Left ventricle myocardium inferior (tissue), 1 donor: ENCODE measurements around the gene GTF3A. TPM values are rescaled to one million over a fixed set of nuclear protein-coding genes. Genes with fewer than 3 reads are reported as not detected.
A peak's percentile ranks its signal among the peaks of the same experiment; 100 is the strongest.

Experiments used
- DNase-seq: peaks from one replicate; pipeline ENCODE4 v3.0.0-alpha.2; 2020
- H3K27ac ChIP-seq: fragments of 200-600 bp; replicated peaks from 2 replicates; pipeline ENCODE4 v1.8.0; 2021
- H3K27me3 ChIP-seq: fragments of 200-600 bp; 2 replicates; pipeline ENCODE4 v1.8.0; 2021; ENCODE audit warnings: low read depth
- H3K36me3 ChIP-seq: fragments of 200-600 bp; 2 replicates; pipeline ENCODE4 v1.8.0; 2021
- H3K4me1 ChIP-seq: fragments of 200-600 bp; 2 replicates; pipeline ENCODE4 v1.8.0; 2021
- H3K4me3 ChIP-seq: fragments of 200-600 bp; 2 replicates; pipeline ENCODE4 v1.8.0; 2021; ENCODE audit warnings: mild to moderate bottlenecking, moderate library complexity
- H3K9me3 ChIP-seq: fragments of 200-600 bp; replicated peaks from 2 replicates; pipeline ENCODE4 v1.8.0; 2021
- CTCF ChIP-seq: fragments of 200-600 bp; IDR thresholded peaks from 2 replicates; pipeline ENCODE4 v1.8.0; 2021; ENCODE audit warnings: antibody characterized with exemption, mild to moderate bottlenecking, borderline replicate concordance
- intact Hi-C: fragments of 100-400 bp; cut with micrococcal nuclease; formaldehyde crosslinking; loops from one replicate; pipeline ENCODE4 v1.11.0; 2022
- total RNA-seq: library from RNA; stranded (reverse); fragmentation: NEBNext Ultra II Directional; extraction: Animal tissue kit (Norgen Biotek cat#: 25700); gene quantifications from one replicate; pipeline ENCODE4 v1.2.1, GENCODE V29; 2021
- donor health status: DM: no; HTN: yes; CAD: no; lungs with severe emphysema.

Gene GTF3A
- total RNA-seq, 1 donor from 2014 or later: 176 TPM

- Histone ChIP-seq H3K27me3 (peaks cover 43% of the 10 kb centered on the region), H3K9me3 (no peaks in the 10 kb centered on the region), H3K4me3 (no peak overlapping the region), H3K4me1 (no peaks in the 10 kb centered on the region), H3K27ac (no peak overlapping the region), H3K36me3 (no peaks in the 10 kb centered on the region)
- intact Hi-C loops: no loop called here
- peak; percentile 36 for DNase-seq
- peak; percentile 58 for TF ChIP-seq CTCF
These were observed 44.5 kb upstream of the GTF3A start for GRCh38 chr13:27379694-27380641.

- no peaks in the 10 kb centered on the region for H3K9me3 ChIP-seq
These were observed 42.8 kb upstream of the GTF3A start for GRCh38 chr13:27381601-27382000.

GRCh38 chr13:27383104-27383921 is 41.1 kb upstream of the GTF3A start:
- Histone ChIP-seq H3K27ac (no peak overlapping the region), H3K9me3 (no peaks in the 10 kb centered on the region), H3K27me3 (peaks cover 41% of the 10 kb centered on the region), H3K4me1 (no peaks in the 10 kb centered on the region), H3K36me3 (no peaks in the 10 kb centered on the region), H3K4me3 (no peak overlapping the region)
- intact Hi-C loops: no loop called here
- no peak for DNase-seq
- no peak for TF ChIP-seq CTCF

More at GRCh38 chr13:27381601-27382000, 42.8 kb upstream of the GTF3A start:
- H3K4me1 ChIP-seq: no peaks in the 10 kb centered on the region
- H3K4me3 ChIP-seq: no peak overlapping the region
- H3K27me3 ChIP-seq: peaks cover 39% of the 10 kb centered on the region
- H3K27ac ChIP-seq: no peak overlapping the region
- TF ChIP-seq CTCF: no peak
- intact Hi-C loops: no loop called here
- H3K36me3 ChIP-seq: no peaks in the 10 kb centered on the region
- no peak for DNase-seq

- no peaks in the 10 kb centered on the region for H3K4me1 ChIP-seq
- no peaks in the 10 kb centered on the region for H3K9me3 ChIP-seq
- TF ChIP-seq CTCF: no peak
- DNase-seq: no peak
- H3K27ac ChIP-seq: no peak overlapping the region
- H3K36me3 ChIP-seq: no peaks in the 10 kb centered on the region
- peaks cover 42% of the 10 kb centered on the region for H3K27me3 ChIP-seq
- intact Hi-C loops: no loop called here
- H3K4me3 ChIP-seq: no peak overlapping the region
These were observed 40.1 kb upstream of the GTF3A start for GRCh38 chr13:27384285-27384684.

GRCh38 chr13:27388241-27388640 is 36.2 kb upstream of the GTF3A start:
- no peak for DNase-seq
- Histone ChIP-seq H3K36me3 (no peaks in the 10 kb centered on the region), H3K9me3 (no peaks in the 10 kb centered on the region), H3K4me1 (no peaks in the 10 kb centered on the region), H3K4me3 (no peak overlapping the region), H3K27ac (no peak overlapping the region), H3K27me3 (peaks cover 28% of the 10 kb centered on the region)
- no peak for TF ChIP-seq CTCF
- intact Hi-C loops: no loop called here
